Skin epidermis (tissue), 12 donors: ENCODE data around the gene MYO5A.
"Not testable (repeated sequence)": the region's sequence is repeated elsewhere in the genome, so short reads cannot be mapped to it uniquely, and the experiment has no call there.

Experiments
- H3K27ac ChIP-seq, 21 experiments: fragments of 200-600 bp; sonication (generic) in 11 of 21; one replicate each; pipeline ENCODE4 v1.5.0; 2020; ENCODE audit warnings: mild to moderate bottlenecking in 3 of 21, inconsistent platforms in 2 of 21, moderate library complexity in 2 of 21
- H3K4me3 ChIP-seq, 7 experiments: fragments of 200-600 bp; sonication (generic) in 2 of 7; one replicate each; pipeline ENCODE4 v1.5.0; 2020; ENCODE audit warnings: inconsistent platforms in 2 of 7, mild to moderate bottlenecking in 2 of 7, moderate library complexity in 1 of 7

MYO5A gene

DNA sequence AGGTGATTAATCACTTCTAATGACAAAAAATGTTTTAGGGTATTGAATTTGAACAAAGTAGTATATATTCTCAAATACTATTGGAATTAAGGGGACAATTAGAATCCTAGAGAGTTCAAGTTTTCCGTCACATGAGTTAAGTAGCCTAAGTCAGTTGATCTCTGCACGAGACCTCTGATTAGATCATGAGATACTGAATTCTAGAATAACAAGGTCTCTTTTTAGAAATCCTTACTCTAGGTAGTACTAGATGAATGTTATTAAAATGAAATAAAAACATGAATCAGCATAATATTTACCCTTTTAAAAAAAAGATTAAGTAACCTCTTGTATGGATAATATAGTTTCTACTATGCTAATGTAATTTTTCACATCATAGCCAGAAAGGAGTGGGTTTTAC, 43.4 kb downstream of the MYO5A start:
- Histone ChIP-seq H3K4me3 (no peak overlapping the region), H3K27ac (peak overlapping the region in 4 of 21 experiments; percentile 20 to 90 (median 82))

DNA sequence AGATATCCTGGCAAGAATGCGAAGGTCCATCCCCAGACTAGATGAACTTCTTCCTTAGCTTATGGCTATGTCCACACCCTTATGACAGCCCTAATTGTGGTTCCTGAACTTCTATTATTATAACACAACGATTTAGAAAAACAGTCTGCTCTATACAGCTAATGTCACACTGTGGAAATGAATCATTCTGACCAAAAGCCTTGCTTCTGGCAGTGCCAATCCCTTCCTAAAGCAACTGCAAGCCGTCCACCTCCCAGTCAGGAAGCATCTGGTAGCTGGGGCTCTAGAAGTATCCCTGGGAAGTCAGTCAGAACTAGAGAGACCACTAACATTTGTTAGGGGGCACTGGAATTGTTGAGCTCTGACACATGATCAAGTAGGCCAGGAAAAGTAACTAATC, 45.0 kb downstream of the MYO5A start:
- Histone ChIP-seq H3K27ac (peak overlapping the region in 16 of 21 experiments; percentile 19 to 92 (median 65)), H3K4me3 (no peak overlapping the region)

GRCh38 chr15:52481915-52482314, 46.8 kb downstream of the MYO5A start:
- H3K27ac ChIP-seq = peak overlapping the region in 18 of 21 experiments; percentile 37 to 92 (median 65)
- H3K4me3 ChIP-seq = no peak overlapping the region

GRCh38 chr15:52480990-52481389, 47.7 kb downstream of the MYO5A start:
- Histone ChIP-seq H3K27ac (peak overlapping the region in 13 of 21 experiments; percentile 0 to 92 (median 65)), H3K4me3 (no peak overlapping the region)

DNA sequence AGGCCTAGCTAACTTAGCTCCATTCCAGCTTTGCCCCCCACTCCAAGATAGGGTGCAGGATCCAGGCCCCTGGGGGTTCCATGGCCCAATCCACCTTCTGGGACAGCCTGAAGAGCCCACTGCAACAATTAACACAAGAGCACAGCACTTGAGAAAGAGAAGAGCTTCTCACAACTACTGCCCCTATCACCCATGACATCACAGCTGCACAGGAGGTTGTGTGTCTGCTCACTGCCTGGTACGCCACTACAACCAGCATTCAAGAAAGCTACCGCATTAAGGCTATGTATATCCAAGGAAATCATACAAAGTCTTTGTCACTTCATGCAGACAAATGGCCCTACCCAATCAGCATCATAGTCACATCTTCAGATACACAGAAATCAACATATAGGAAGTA, 62.0 kb downstream of the MYO5A start:
- Histone ChIP-seq H3K4me3 (no peak overlapping the region), H3K27ac (peak overlapping the region in 7 of 21 experiments; percentile 3 to 80 (median 56))

- Histone ChIP-seq H3K4me3 (no peak overlapping the region), H3K27ac (peak overlapping the region in 9 of 21 experiments; percentile 3 to 80 (median 50))
These were observed 62.5 kb downstream of the MYO5A start for GRCh38 chr15:52466134-52466701.

DNA sequence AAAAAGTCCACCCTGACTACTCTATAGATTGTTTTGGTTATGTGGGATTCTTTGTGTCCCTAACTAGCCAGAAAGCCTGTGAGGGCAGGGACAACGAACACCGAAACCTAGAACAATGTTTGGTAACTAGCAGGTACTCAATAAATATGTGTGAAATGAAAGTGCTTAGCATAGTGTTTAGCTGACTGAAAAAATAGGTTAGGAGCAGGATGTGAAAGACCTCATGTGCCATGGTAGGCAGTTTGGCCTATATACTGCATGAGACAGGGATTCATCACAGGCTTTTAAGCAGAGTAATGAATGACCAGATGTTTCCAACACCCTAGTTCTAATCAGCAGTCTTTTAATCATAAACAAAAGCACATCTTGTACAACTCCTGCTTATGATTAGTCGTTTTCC, 64.2 kb downstream of the MYO5A start:
- Histone ChIP-seq H3K4me3 (no peak overlapping the region), H3K27ac (peak overlapping the region in 15 of 21 experiments; percentile 5 to 80 (median 54))

DNA sequence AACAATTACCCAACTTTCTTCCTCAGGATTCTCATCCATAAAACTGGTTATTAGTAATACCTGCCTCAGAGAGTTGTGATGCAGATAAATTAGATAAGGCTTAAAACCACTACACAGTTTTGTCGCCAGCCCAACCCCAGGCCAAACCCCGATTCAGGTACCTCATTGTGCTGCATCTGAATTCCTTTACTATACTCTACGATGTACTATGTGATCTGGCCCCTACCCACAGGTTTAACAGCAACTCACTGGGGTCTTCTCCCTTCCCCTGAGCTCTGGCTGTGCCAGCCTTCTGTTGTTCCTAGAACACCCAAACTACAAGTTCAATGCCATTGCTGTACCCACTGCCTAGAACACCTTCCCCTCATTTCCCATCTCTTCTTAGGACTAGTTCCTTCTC, 64.6 kb downstream of the MYO5A start:
- peak overlapping the region in 15 of 21 experiments; percentile 11 to 80 (median 54) for H3K27ac ChIP-seq

DNA sequence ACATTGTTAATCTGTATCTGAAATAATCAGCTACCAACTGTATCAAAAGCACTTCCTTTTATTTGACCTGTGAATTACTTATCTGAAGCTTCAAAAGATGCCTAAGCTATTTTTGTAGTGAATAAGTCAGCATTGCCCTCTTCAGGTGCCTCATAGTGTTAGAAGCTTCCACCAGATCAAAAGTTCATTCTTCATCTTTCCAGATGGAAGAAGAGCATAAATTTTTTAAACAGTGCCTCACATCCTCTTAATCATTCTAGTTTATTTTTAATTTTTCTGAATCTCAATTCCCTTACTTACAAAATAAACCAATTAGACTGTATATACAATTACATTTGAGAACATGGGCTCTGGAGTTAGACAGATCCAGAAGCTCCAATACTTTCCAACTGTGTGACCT, 65.0 kb downstream of the MYO5A start:
- H3K4me3 ChIP-seq = no peak overlapping the region
- peak overlapping the region in 9 of 21 experiments; percentile 17 to 80 (median 56) for H3K27ac ChIP-seq

More for the DNA sequence above, 64.6 kb downstream of the MYO5A start:
- H3K4me3 ChIP-seq = no peak overlapping the region

- H3K4me3 ChIP-seq = no peak overlapping the region
- no peak overlapping the region for H3K27ac ChIP-seq
These were observed 65.8 kb downstream of the MYO5A start for GRCh38 chr15:52462806-52463360.

- not testable (repeated sequence) for H3K27ac ChIP-seq, H3K4me3 ChIP-seq
These were observed 69.0 kb downstream of the MYO5A start for GRCh38 chr15:52459701-52460100.

GRCh38 chr15:52459265-52459664, 69.4 kb downstream of the MYO5A start:
- H3K4me3 ChIP-seq, H3K27ac ChIP-seq: not testable (repeated sequence)

GRCh38 chr15:52448011-52448890, 80.4 kb downstream of the MYO5A start:
- H3K27ac ChIP-seq = peak overlapping the region in 1 of 21 experiments; percentile 53
- no peak overlapping the region for H3K4me3 ChIP-seq

- Histone ChIP-seq H3K27ac (no peak overlapping the region), H3K4me3 (no peak overlapping the region)
These were observed 82.7 kb downstream of the MYO5A start for GRCh38 chr15:52445954-52446353.

DNA sequence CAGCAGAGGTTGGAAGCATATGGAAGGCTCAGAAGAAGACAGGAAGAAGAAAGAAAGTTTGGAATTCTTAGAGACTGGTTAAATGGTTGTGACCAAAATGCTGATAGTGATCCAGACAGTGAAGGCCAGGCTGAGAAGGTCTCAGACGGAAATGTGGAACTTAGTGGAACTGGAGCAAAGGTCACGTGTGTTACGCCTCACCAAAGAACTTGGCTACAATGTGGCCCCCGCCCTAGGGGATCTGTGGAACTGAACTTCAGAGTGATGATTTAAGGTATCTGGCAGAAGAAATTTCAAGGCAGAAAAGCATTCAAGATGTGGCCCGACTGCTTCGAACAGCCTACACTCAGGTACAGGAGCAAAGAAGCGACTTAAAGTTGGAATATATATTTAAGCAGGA, 83.1 kb downstream of the MYO5A start:
- H3K27ac ChIP-seq = peak overlapping the region in 1 of 21 experiments; percentile 63
- H3K4me3 ChIP-seq = no peak overlapping the region

DNA sequence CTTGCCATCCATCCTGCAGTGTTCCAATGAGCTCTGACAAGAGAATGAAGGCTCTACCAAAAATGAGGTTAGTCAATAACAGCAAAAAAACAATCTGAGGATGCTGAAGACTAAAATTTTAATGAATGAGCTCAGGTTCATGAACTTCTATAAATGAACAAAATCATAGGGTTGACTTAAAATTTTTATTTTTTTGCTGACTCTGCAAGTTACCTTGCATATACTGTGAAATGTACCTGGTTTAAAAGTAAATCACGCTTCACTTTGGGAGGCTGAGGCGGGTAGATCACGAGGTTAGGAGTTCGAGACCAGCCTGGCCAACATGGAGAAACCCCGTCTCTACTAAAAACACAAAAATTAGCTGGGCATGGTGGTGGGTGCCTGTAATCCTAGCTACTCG, 85.5 kb downstream of the MYO5A start:
- H3K4me3 ChIP-seq = not testable (repeated sequence)

GRCh38 chr15:52441841-52442240, 86.8 kb downstream of the MYO5A start:
- H3K27ac ChIP-seq = peak overlapping the region in 3 of 21 experiments; percentile 40 to 62 (median 44)
- H3K4me3 ChIP-seq = no peak overlapping the region

More for the DNA sequence above, 85.5 kb downstream of the MYO5A start:
- not testable (repeated sequence) for H3K27ac ChIP-seq

GRCh38 chr15:52440946-52441345, 87.7 kb downstream of the MYO5A start:
- Histone ChIP-seq H3K27ac (peak overlapping the region in 2 of 21 experiments; percentile 21 to 40), H3K4me3 (no peak overlapping the region)

- peak overlapping the region in 1 of 21 experiments; percentile 21 for H3K27ac ChIP-seq
These were observed 88.3 kb downstream of the MYO5A start for GRCh38 chr15:52440414-52440813.

GRCh38 chr15:52439470-52439869, 89.2 kb downstream of the MYO5A start:
- Histone ChIP-seq H3K4me3 (no peak overlapping the region), H3K27ac (peak overlapping the region in 1 of 21 experiments; percentile 16)

More at GRCh38 chr15:52440414-52440813, 88.3 kb downstream of the MYO5A start:
- H3K4me3 ChIP-seq = no peak overlapping the region
